Thoracic aorta (tissue), 2 donors: ENCODE measurements around the gene DRC3. TPM values are rescaled to one million over a fixed set of nuclear protein-coding genes. Genes with fewer than 3 reads are reported as not detected.

Experiments used
- ATAC-seq: fragments of 150-250 bp; one replicate; pipeline ENCODE4 v1.8.0; 2017; ENCODE audit warnings: low read depth; ENCODE audit not compliant: insufficient number of reproducible peaks, low FRiP score
- DNase-seq: peaks from one replicate; pipeline ENCODE4 v3.0.0-alpha.2; 2020; ENCODE audit warnings: low spot score
- H3K27ac ChIP-seq, 2 donors: fragments of 200-600 bp; sonication (generic); 1 replicate in 1 of 2; 2 replicates in 1 of 2; pipeline ENCODE4 v1.5.1; 2016; ENCODE audit warnings: mild to moderate bottlenecking in 2 of 2, moderate library complexity in 2 of 2
- H3K27me3 ChIP-seq: fragments of 200-600 bp; sonication (generic); replicated peaks from 2 replicates; pipeline ENCODE4 v1.6.0; 2016; ENCODE audit warnings: mild to moderate bottlenecking; ENCODE audit not compliant: insufficient read depth
- H3K36me3 ChIP-seq: fragments of 200-600 bp; sonication (generic); one replicate; pipeline ENCODE4 v1.5.1; 2016
- H3K4me1 ChIP-seq, 2 donors: fragments of 200-600 bp; sonication (generic); 1 replicate in 1 of 2; 2 replicates in 1 of 2; pipeline versions ENCODE4 v1.5.1 to v1.6.0; 2016; ENCODE audit warnings: low read depth in 2 of 2, mild to moderate bottlenecking in 1 of 2; ENCODE audit not compliant: control insufficient read depth in 1 of 2
- H3K4me3 ChIP-seq: fragments of 200-600 bp; sonication (generic); 2 replicates; pipeline ENCODE4 v1.5.1; 2016; ENCODE audit warnings: mild to moderate bottlenecking
- H3K9me3 ChIP-seq: fragments of 200-600 bp; sonication (generic); 2 replicates; pipeline ENCODE4 v1.5.1; 2016
- total RNA-seq, 2 donors: library from RNA; depleted of rRNA; stranded (reverse); fragments of >200 nt; gene quantifications; one replicate each; pipeline versions ENCODE4 v1.1.0 to v1.2.3, GENCODE V29; 2016
- TF ChIP-seq, protein P1 (sequence below): fragments of 200-600 bp; sonication (generic); IDR thresholded peaks from one replicate; pipeline ENCODE4 v1.5.1; 2019; ENCODE audit warnings: antibody characterized with exemption

Gene DRC3
- total RNA-seq, 2 donors from 2014 or later, result 0.27 to 2.3 TPM

- no peak for ATAC-seq
- Histone ChIP-seq H3K27ac (no peak overlapping the region), H3K4me1 (no peaks in the 10 kb centered on the region), H3K36me3 (no peaks in the 10 kb centered on the region), H3K9me3 (no peaks in the 10 kb centered on the region), H3K4me3 (no peak overlapping the region), H3K27me3 (no peaks in the 10 kb centered on the region)
- DNase-seq, result no peak
- TF ChIP-seq, protein P1, sequence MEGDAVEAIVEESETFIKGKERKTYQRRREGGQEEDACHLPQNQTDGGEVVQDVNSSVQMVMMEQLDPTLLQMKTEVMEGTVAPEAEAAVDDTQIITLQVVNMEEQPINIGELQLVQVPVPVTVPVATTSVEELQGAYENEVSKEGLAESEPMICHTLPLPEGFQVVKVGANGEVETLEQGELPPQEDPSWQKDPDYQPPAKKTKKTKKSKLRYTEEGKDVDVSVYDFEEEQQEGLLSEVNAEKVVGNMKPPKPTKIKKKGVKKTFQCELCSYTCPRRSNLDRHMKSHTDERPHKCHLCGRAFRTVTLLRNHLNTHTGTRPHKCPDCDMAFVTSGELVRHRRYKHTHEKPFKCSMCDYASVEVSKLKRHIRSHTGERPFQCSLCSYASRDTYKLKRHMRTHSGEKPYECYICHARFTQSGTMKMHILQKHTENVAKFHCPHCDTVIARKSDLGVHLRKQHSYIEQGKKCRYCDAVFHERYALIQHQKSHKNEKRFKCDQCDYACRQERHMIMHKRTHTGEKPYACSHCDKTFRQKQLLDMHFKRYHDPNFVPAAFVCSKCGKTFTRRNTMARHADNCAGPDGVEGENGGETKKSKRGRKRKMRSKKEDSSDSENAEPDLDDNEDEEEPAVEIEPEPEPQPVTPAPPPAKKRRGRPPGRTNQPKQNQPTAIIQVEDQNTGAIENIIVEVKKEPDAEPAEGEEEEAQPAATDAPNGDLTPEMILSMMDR, result no peak
Observed at GRCh38 chr17:17983376-17983775, 10.7 kb downstream of the DRC3 start.

- H3K4me1 ChIP-seq, result no peaks in the 10 kb centered on the region
- H3K4me3 ChIP-seq, result no peak overlapping the region
- DNase-seq (no peak), ATAC-seq (no peak)
- H3K9me3 ChIP-seq, result no peaks in the 10 kb centered on the region
- H3K36me3 ChIP-seq, result no peaks in the 10 kb centered on the region
- TF ChIP-seq, protein P1, result no peak
- no peaks in the 10 kb centered on the region for H3K27me3 ChIP-seq
- H3K27ac ChIP-seq, result no peak overlapping the region
Observed at GRCh38 chr17:17983776-17984175, 11.1 kb downstream of the DRC3 start.

GRCh38 chr17:17985153-17985552 is 12.5 kb downstream of the DRC3 start:
- ATAC-seq (no peak), DNase-seq (no peak)
- TF ChIP-seq, protein P1, result no peak
- no peak overlapping the region for H3K4me3 ChIP-seq
- no peaks in the 10 kb centered on the region for H3K9me3 ChIP-seq
- no peaks in the 10 kb centered on the region for H3K36me3 ChIP-seq
- no peak overlapping the region for H3K27ac ChIP-seq
- no peaks in the 10 kb centered on the region for H3K27me3 ChIP-seq
- H3K4me1 ChIP-seq, result no peaks in the 10 kb centered on the region

- Histone ChIP-seq H3K36me3 (no peaks in the 10 kb centered on the region), H3K9me3 (no peaks in the 10 kb centered on the region), H3K27ac (no peak overlapping the region), H3K27me3 (no peaks in the 10 kb centered on the region), H3K4me1 (no peaks in the 10 kb centered on the region), H3K4me3 (no peak overlapping the region)
- ATAC-seq (no peak), DNase-seq (no peak)
- TF ChIP-seq, protein P1, result no peak
Observed at GRCh38 chr17:17985555-17985954, 12.9 kb downstream of the DRC3 start.

DNA sequence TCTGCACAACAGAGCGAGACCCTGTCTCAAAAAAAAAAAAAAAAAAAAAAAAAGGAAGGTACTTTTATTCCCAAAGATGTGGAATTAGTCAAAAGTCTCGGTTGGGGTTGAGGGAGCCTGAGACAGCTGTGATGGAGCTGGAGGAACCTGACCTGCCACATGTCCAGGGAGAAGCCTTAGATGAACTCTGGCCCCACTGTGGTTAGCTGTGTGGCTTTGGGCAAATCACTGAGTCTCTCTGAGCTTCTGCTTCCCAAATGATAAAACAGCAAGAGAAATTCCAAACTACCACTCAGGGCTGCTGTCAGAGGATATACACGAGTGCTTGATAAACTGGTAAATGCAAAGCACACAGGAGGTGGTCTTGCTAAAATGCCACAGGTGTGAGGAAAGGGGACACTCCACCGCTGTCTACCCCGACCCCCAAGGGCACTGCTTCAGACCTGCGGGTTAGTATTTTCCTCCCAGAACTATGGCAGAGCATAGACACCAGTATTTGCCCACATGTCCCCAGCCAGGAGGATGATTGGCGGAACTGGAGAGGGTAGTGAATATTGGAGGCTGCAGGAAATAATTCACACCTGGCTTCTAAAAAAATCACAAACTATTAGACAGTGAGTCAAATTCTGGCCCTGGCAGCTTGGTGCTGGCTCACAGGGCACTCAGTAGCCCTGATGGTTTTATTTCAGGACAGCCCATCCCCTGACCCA is 14.7 kb downstream of the DRC3 start:
- Histone ChIP-seq H3K27ac (no peak overlapping the region), H3K27me3 (no peaks in the 10 kb centered on the region), H3K36me3 (no peaks in the 10 kb centered on the region), H3K9me3 (no peaks in the 10 kb centered on the region), H3K4me3 (no peak overlapping the region), H3K4me1 (no peaks in the 10 kb centered on the region)
- TF ChIP-seq, protein P1, result no peak
- no peak for DNase-seq
- no peak for ATAC-seq
